GM21529 (cell line): ENCODE data around the gene MAP3K12.
"Not testable (repeated sequence)": the region's sequence is repeated elsewhere in the genome, so short reads cannot be mapped to it uniquely, and the experiment has no call there.

Experiments
- ATAC-seq: cut with Tn5 transposase; IDR thresholded peaks from one replicate; pipeline ENCODE4 v1.9.1; 2021; ENCODE audit not compliant: unreplicated experiment

The MAP3K12 gene

GRCh38 chr12:53492830-53493609 lies 6.2 kb downstream of the MAP3K12 start:
- peak; percentile 96 for ATAC-seq

GRCh38 chr12:53492188-53492587 lies 7.1 kb downstream of the MAP3K12 start:
- ATAC-seq, result no peak

- no peak for ATAC-seq
These were observed 9.9 kb downstream of the MAP3K12 start for GRCh38 chr12:53489242-53489864.

GRCh38 chr12:53486736-53487487 lies 12.3 kb downstream of the MAP3K12 start:
- no peak for ATAC-seq

- ATAC-seq, result no peak
These were observed 13.1 kb downstream of the MAP3K12 start for GRCh38 chr12:53485955-53486735.

- no peak for ATAC-seq
These were observed 14.3 kb downstream of the MAP3K12 start for GRCh38 chr12:53484686-53485575.

- ATAC-seq, result no peak
These were observed 15.3 kb downstream of the MAP3K12 start for GRCh38 chr12:53483979-53484377.

GRCh38 chr12:53483225-53483978 lies 15.9 kb downstream of the MAP3K12 start:
- no peak for ATAC-seq

GRCh38 chr12:53482626-53483168 lies 16.6 kb downstream of the MAP3K12 start:
- no peak for ATAC-seq

GRCh38 chr12:53481939-53482586 lies 17.2 kb downstream of the MAP3K12 start:
- no peak for ATAC-seq

GRCh38 chr12:53481458-53481857 lies 17.8 kb downstream of the MAP3K12 start:
- not testable (repeated sequence) for ATAC-seq

- ATAC-seq, result no peak
These were observed 18.5 kb downstream of the MAP3K12 start for GRCh38 chr12:53480491-53481442.

GRCh38 chr12:53479331-53479730 lies 19.9 kb downstream of the MAP3K12 start:
- ATAC-seq, result no peak

GRCh38 chr12:53478865-53479264 lies 20.4 kb downstream of the MAP3K12 start:
- no peak for ATAC-seq

- no peak for ATAC-seq
These were observed 22.5 kb downstream of the MAP3K12 start for GRCh38 chr12:53476769-53477209.

GRCh38 chr12:53474819-53475218 lies 24.4 kb downstream of the MAP3K12 start:
- no peak for ATAC-seq

- no peak for ATAC-seq
These were observed 25.2 kb downstream of the MAP3K12 start for GRCh38 chr12:53474077-53474476.
